Stimulated activated CD4-positive, alpha-beta T cell treated with anti-CD3 and anti-CD28 coated beads, Interleukin-4, amount 100 ng/mL, for 4 hours (primary cell): ENCODE results near the gene CCDC158.
"Not testable (repeated sequence)": the region's sequence is repeated elsewhere in the genome, so short reads cannot be mapped to it uniquely, and the experiment has no call there.

Experiments used
- DNase-seq, 2 experiments: peaks; one replicate each; pipeline ENCODE4 v3.0.0-alpha.2; 2020

CCDC158 gene

GRCh38 chr4:76307660-76308014, 113.3 kb downstream of the CCDC158 start:
- no peak for DNase-seq

GRCh38 chr4:76306882-76307659, 113.9 kb downstream of the CCDC158 start:
- DNase-seq, result peak in 1 of 2 experiments; percentile 24

- DNase-seq, result peak in 1 of 2 experiments; percentile 22
Observed at GRCh38 chr4:76305971-76306881, 114.7 kb downstream of the CCDC158 start, which contains the start of gene STBD1. TSS of gene STBD1 (plus strand) at chr4:76306733. CDS start at chr4:76306770, 37 bp downstream.

GRCh38 chr4:76305033-76305687, 115.8 kb downstream of the CCDC158 start:
- DNase-seq, result no peak

- DNase-seq, result no peak
Observed at GRCh38 chr4:76302826-76303438, 118.0 kb downstream of the CCDC158 start.

GRCh38 chr4:76301775-76302162, 119.2 kb downstream of the CCDC158 start:
- DNase-seq, result no peak

- DNase-seq, result no peak
Observed at GRCh38 chr4:76301068-76301774, 119.7 kb downstream of the CCDC158 start.

- DNase-seq, result no peak
Observed at GRCh38 chr4:76300012-76300411, 120.9 kb downstream of the CCDC158 start.

GRCh38 chr4:76298227-76298626, 122.7 kb downstream of the CCDC158 start:
- DNase-seq, result no peak

GRCh38 chr4:76296286-76296820, 124.6 kb downstream of the CCDC158 start:
- DNase-seq, result no peak

GRCh38 chr4:76293772-76294171, 127.2 kb downstream of the CCDC158 start:
- DNase-seq, result no peak

GRCh38 chr4:76292730-76293129, 128.2 kb downstream of the CCDC158 start:
- no peak for DNase-seq

GRCh38 chr4:76287811-76288210, 133.1 kb downstream of the CCDC158 start:
- DNase-seq, result not testable (repeated sequence)

GRCh38 chr4:76283900-76284299, 137.0 kb downstream of the CCDC158 start:
- no peak for DNase-seq

GRCh38 chr4:76282941-76283689, 137.8 kb downstream of the CCDC158 start:
- no peak for DNase-seq

- DNase-seq, result not testable (repeated sequence)
Observed at GRCh38 chr4:76281594-76281993, 139.3 kb downstream of the CCDC158 start.

GRCh38 chr4:76280488-76281441, 140.2 kb downstream of the CCDC158 start:
- DNase-seq, result no peak

GRCh38 chr4:76279462-76279861, 141.5 kb downstream of the CCDC158 start:
- no peak for DNase-seq

- DNase-seq, result no peak
Observed at GRCh38 chr4:76278583-76278982, 142.4 kb downstream of the CCDC158 start.

GRCh38 chr4:76277667-76278066, 143.3 kb downstream of the CCDC158 start:
- no peak for DNase-seq
